IMR-90 (cell line): ENCODE results near the gene TMEM213. TPM values are rescaled to one million over a fixed set of nuclear protein-coding genes. Genes with fewer than 3 reads are reported as not detected.

Source experiments
- ATAC-seq: fragments of 200-7000 bp; cut with Tn5 transposase; 2 replicates; pipeline ENCODE4 v1.9.1; 2020; ENCODE audit warnings: low read depth, mild to moderate bottlenecking, moderate library complexity
- BruUV-seq: library from RNA; stranded (reverse); fragments of 400-500 nt; replicated peaks from 2 replicates; lab custom pipeline; 2021; lab: Mats Ljungman, UMichigan
- CTCF ChIA-PET: fragments of 300-600 bp; formaldehyde crosslinking; extraction: SDS; loops from one replicate; lab custom pipeline; 2021; ENCODE audit warnings: antibody characterized with exemption; lab: Yijun Ruan, JAX
- POLR2A ChIA-PET: fragments of 300-600 bp; sonication (Branson Sonifier 250); formaldehyde crosslinking; loops from one replicate; lab custom pipeline; 2022; ENCODE audit warnings: antibody characterized with exemption; ENCODE audit not compliant: unreplicated experiment; lab: Charles Lee
- DNase-seq: peaks from one replicate; pipeline ENCODE4 v3.0.0; 2013
- H2AFZ ChIP-seq: replicated peaks from 2 replicates; pipeline ENCODE3; 2013; ENCODE audit warnings: low read length, mild to moderate bottlenecking; ENCODE audit not compliant: poor library complexity
- H2AK5ac ChIP-seq: 2 replicates; pipeline ENCODE4 v1.6.1; 2013; ENCODE audit warnings: low read depth, low read length, inconsistent platforms
- H2AK9ac ChIP-seq: replicated peaks from 2 replicates; pipeline ENCODE3; 2013; ENCODE audit warnings: mild to moderate bottlenecking, low read depth, low read length, moderate library complexity; ENCODE audit not compliant: poor library complexity
- H2BK120ac ChIP-seq: 2 replicates; pipeline ENCODE4 v1.6.1; 2013; ENCODE audit warnings: low read depth, low read length, inconsistent platforms
- H2BK15ac ChIP-seq: 3 replicates; pipeline ENCODE4 v1.6.1; 2013; ENCODE audit warnings: low read depth, low read length, inconsistent platforms
- H2BK20ac ChIP-seq: 2 replicates; pipeline ENCODE4 v1.6.1; 2013; ENCODE audit warnings: low read depth, mild to moderate bottlenecking, inconsistent platforms, low read length, moderate library complexity
- H2BK5ac ChIP-seq: 2 replicates; pipeline ENCODE4 v1.6.1; 2013; ENCODE audit warnings: mild to moderate bottlenecking, low read depth, low read length, inconsistent platforms; ENCODE audit not compliant: poor library complexity, severe bottlenecking
- H3K14ac ChIP-seq: replicated peaks from 2 replicates; pipeline ENCODE4 v1.6.1; 2013; ENCODE audit warnings: low read depth, low read length, inconsistent platforms
- H3K18ac ChIP-seq: 2 replicates; pipeline ENCODE4 v1.6.1; 2013; ENCODE audit warnings: low read depth, low read length, control low read depth
- H3K23ac ChIP-seq: 2 replicates; pipeline ENCODE4 v1.6.1; 2013; ENCODE audit warnings: low read depth, low read length, inconsistent platforms
- H3K27ac ChIP-seq: 2 replicates; pipeline ENCODE4 v1.5.1; 2013; ENCODE audit warnings: mild to moderate bottlenecking, control low read depth, low read length; ENCODE audit not compliant: insufficient read depth
- H3K27me3 ChIP-seq: 2 replicates; pipeline ENCODE4 v1.6.1; 2013; ENCODE audit warnings: low read length; ENCODE audit not compliant: control insufficient read depth, insufficient read depth
- H3K36me3 ChIP-seq: 2 replicates; pipeline ENCODE4 v1.6.1; 2013; ENCODE audit warnings: low read length, mixed read lengths; ENCODE audit not compliant: control insufficient read depth, insufficient read depth
- H3K4ac ChIP-seq: 2 replicates; pipeline ENCODE4 v1.6.1; 2013; ENCODE audit warnings: low read depth, low read length, inconsistent platforms
- H3K4me1 ChIP-seq: 2 replicates; pipeline ENCODE4 v1.6.1; 2013; ENCODE audit warnings: low read length, mixed read lengths; ENCODE audit not compliant: control insufficient read depth, insufficient read depth
- H3K4me2 ChIP-seq: 2 replicates; pipeline ENCODE4 v1.6.1; 2013; ENCODE audit warnings: low read depth, mild to moderate bottlenecking, control low read depth, low read length, moderate library complexity
- H3K4me3 ChIP-seq: 2 replicates; pipeline ENCODE4 v1.5.1; 2013; ENCODE audit warnings: low read depth, mild to moderate bottlenecking, control low read depth, low read length, moderate library complexity; ENCODE audit not compliant: insufficient read depth
- H3K56ac ChIP-seq: 2 replicates; pipeline ENCODE4 v1.6.1; 2013; ENCODE audit warnings: low read length, inconsistent platforms; ENCODE audit not compliant: insufficient read depth; ENCODE audit errors: extremely low read depth
- H3K79me1 ChIP-seq, 2 experiments: 2 replicates each; pipeline ENCODE4 v1.6.1; 2013; ENCODE audit warnings: low read length in 2 of 2, inconsistent platforms in 1 of 2, low read depth in 1 of 2
- H3K9ac ChIP-seq: 2 replicates; pipeline ENCODE4 v1.6.1; 2013; ENCODE audit warnings: low read depth, low read length, control low read depth
- H3K9me1 ChIP-seq: 2 replicates; pipeline ENCODE4 v1.6.1; 2013; ENCODE audit warnings: low read length, inconsistent platforms; ENCODE audit not compliant: insufficient read depth
- H3K9me3 ChIP-seq: 2 replicates; pipeline ENCODE4 v1.6.1; 2013; ENCODE audit warnings: low read length; ENCODE audit not compliant: control insufficient read depth, insufficient read depth
- H4K20me1 ChIP-seq: 2 replicates; pipeline ENCODE4 v1.6.1; 2013; ENCODE audit warnings: low read length, inconsistent platforms; ENCODE audit not compliant: insufficient read depth
- H4K5ac ChIP-seq: 2 replicates; pipeline ENCODE4 v1.6.1; 2013; ENCODE audit warnings: mild to moderate bottlenecking, low read depth, low read length, control low read depth
- H4K8ac ChIP-seq, 2 experiments: 2 replicates each; pipeline ENCODE4 v1.6.1; 2013; ENCODE audit warnings: low read depth in 2 of 2, low read length in 2 of 2, control low read depth in 1 of 2, inconsistent platforms in 1 of 2
- H4K91ac ChIP-seq: 2 replicates; pipeline ENCODE4 v1.6.1; 2013; ENCODE audit warnings: low read depth, low read length, inconsistent platforms; ENCODE audit not compliant: insufficient read depth
- CEBPB ChIP-seq: IDR thresholded peaks from 2 replicates; pipeline ENCODE4 v1.6.1; 2012; ENCODE audit warnings: low read depth, low read length, improper control_type of control experiment
- CHD1 ChIP-seq: IDR thresholded peaks from 2 replicates; pipeline ENCODE4 v1.6.1; 2012; ENCODE audit warnings: low read depth, low read length, improper control_type of control experiment
- CTCF ChIP-seq: conservative IDR thresholded peaks from 2 replicates; pipeline ENCODE4 v1.5.1; 2012; ENCODE audit warnings: mild to moderate bottlenecking, low read depth, low read length, improper control_type of control experiment
- MAFK ChIP-seq: IDR thresholded peaks from 2 replicates; pipeline ENCODE4 v1.6.1; 2012; ENCODE audit warnings: low read depth, low read length, improper control_type of control experiment
- MAZ ChIP-seq: IDR thresholded peaks from 2 replicates; pipeline ENCODE4 v1.6.1; 2012; ENCODE audit warnings: low read depth, mild to moderate bottlenecking, low read length, improper control_type of control experiment, moderate library complexity, borderline replicate concordance
- MXI1 ChIP-seq: IDR thresholded peaks from 2 replicates; pipeline ENCODE4 v1.6.1; 2012; ENCODE audit warnings: low read depth, mild to moderate bottlenecking, low read length, moderate library complexity, borderline replicate concordance
- RCOR1 ChIP-seq: IDR thresholded peaks from 2 replicates; pipeline ENCODE4 v1.6.1; 2012; ENCODE audit warnings: mild to moderate bottlenecking, low read length, improper control_type of control experiment; ENCODE audit not compliant: insufficient replicate concordance
- RFX5 ChIP-seq: IDR thresholded peaks from 2 replicates; pipeline ENCODE4 v1.8.0; 2012; ENCODE audit warnings: low read depth, mild to moderate bottlenecking, low read length, moderate library complexity
- SMC3 ChIP-seq: fragments of 150-350 bp; IDR thresholded peaks from 2 replicates; pipeline ENCODE4 v1.6.1; 2016; ENCODE audit warnings: low read depth, mild to moderate bottlenecking, antibody characterized with exemption, low read length, moderate library complexity
- USF2 ChIP-seq: fragments of 150-350 bp; IDR thresholded peaks from 2 replicates; pipeline ENCODE4 v1.6.1; 2017; ENCODE audit warnings: mild to moderate bottlenecking, antibody characterized with exemption, low read length, low read depth
- WGBS, 2 experiments: methylation state at CpG; one replicate each; pipeline versions ENCODE4 v1.1.5 to v1.1.7; 2013; ENCODE audit warnings: missing lambda C conversion rate in 2 of 2; ENCODE audit not compliant: insufficient read length in 1 of 2; ENCODE audit errors: extremely low coverage in 2 of 2; 5-methylcytosine and 5-hydroxymethylcytosine counted together
- dilution Hi-C: fragments of 300-500 bp; cut with HindIII; formaldehyde crosslinking; loops from one replicate; pipeline ENCODE4 v1.14.3; 2018; ENCODE audit warnings: low sequenced_read_pairs; ENCODE audit not compliant: unreplicated experiment
- in situ Hi-C: fragments of 300-500 bp; cut with MboI; formaldehyde crosslinking; loops from 3 replicates; pipeline ENCODE4 v1.14.3; 2019; ENCODE audit warnings: low sequenced_read_pairs, inconsistent platforms, mixed read lengths
- intact Hi-C: fragments of 100-400 bp; cut with micrococcal nuclease; formaldehyde crosslinking; loops from 2 replicates; pipeline ENCODE4 v1.10.0; 2022
- polyA plus RNA-seq, 3 experiments: library from polyadenylated mRNA; depleted of rRNA; stranded (reverse); fragments of >200 nt; gene quantifications; 2 replicates each; pipeline ENCODE4 v1.2.3, GENCODE V29; 2012; ENCODE audit warnings: low replicate concordance in 1 of 3
- total RNA-seq: library from RNA; depleted of rRNA; stranded (reverse); fragments of >200 nt; gene quantifications from 2 replicates; pipeline ENCODE4 v1.2.3, GENCODE V29; 2012

The TMEM213 gene
- total and polyA plus RNA-seq, 2 of the 4 experiments (the other 2 are of a cell fraction): not detected

GRCh38 chr7:138768241-138768640 lies 29.6 kb upstream of the TMEM213 start:
- Histone ChIP-seq H4K8ac (no peak overlapping the region), H2BK5ac (no peak overlapping the region), H2AFZ (no peak overlapping the region), H4K20me1 (no peaks in the 10 kb centered on the region), H3K4me1 (no peaks in the 10 kb centered on the region), H2BK15ac (no peak overlapping the region), H3K14ac (no peak overlapping the region), H4K91ac (no peak overlapping the region), H4K5ac (no peak overlapping the region), H3K36me3 (no peaks in the 10 kb centered on the region), H3K9ac (no peak overlapping the region), H3K9me1 (no peaks in the 10 kb centered on the region), H3K18ac (no peak overlapping the region), H2BK20ac (no peak overlapping the region), H2AK9ac (no peak overlapping the region), H3K79me1 (no peaks in the 10 kb centered on the region), H3K23ac (no peak overlapping the region), H3K4me2 (no peak overlapping the region), H3K9me3 (no peaks in the 10 kb centered on the region), H2AK5ac (no peak overlapping the region), H2BK120ac (no peak overlapping the region), H3K4me3 (no peak overlapping the region), H3K27me3 (no peaks in the 10 kb centered on the region; the same call in 1 of the 2 replicates), H3K4ac (no peak overlapping the region), H3K27ac (no peak overlapping the region), H3K56ac (no peak overlapping the region)
- intact Hi-C loops: no loop called here
- CTCF ChIA-PET: no interaction called here
- POLR2A ChIA-PET: no interaction called here
- no TSS peak for BruUV-seq
- WGBS, 2 experiments: no CpG with 5 or more reads among the region's 2 CpGs
- DNase-seq: no peak
- TF ChIP-seq SMC3 (no peak), CTCF (no peak), CHD1 (no peak), MXI1 (no peak), RFX5 (no peak), MAZ (no peak), USF2 (no peak), CEBPB (no peak), RCOR1 (no peak), MAFK (no peak)
- in situ Hi-C loops: no loop called here
- dilution Hi-C loops: no loop called here
- ATAC-seq: no peak
